HepG2 (cell line): ENCODE results near the gene OR10V1. TPM values are rescaled to one million over a fixed set of nuclear protein-coding genes. Genes with fewer than 3 reads are reported as not detected.
A peak's percentile ranks its signal among the peaks of the same experiment; 100 is the strongest.

Source experiments
- ATAC-seq: fragments of 200-7000 bp; cut with Tn5 transposase; 3 replicates; pipeline ENCODE4 v1.9.1; 2020; ENCODE audit warnings: mild to moderate bottlenecking, moderate library complexity
- BruUV-seq: library from RNA; stranded (reverse); fragments of 400-500 nt; replicated peaks from 2 replicates; lab custom pipeline; 2021; lab: Mats Ljungman, UMichigan
- CTCF ChIA-PET: fragments of 300-600 bp; formaldehyde crosslinking; extraction: SDS; loops from one replicate; lab custom pipeline; 2021; ENCODE audit warnings: low total read pairs, inconsistent platforms, low intra/inter-chr PET ratio; lab: Yijun Ruan, JAX
- POLR2A ChIA-PET: fragments of 350-600 bp; sonication (Branson Sonifier 250); formaldehyde crosslinking; loops from one replicate; lab custom pipeline; 2020; ENCODE audit warnings: antibody characterized with exemption, inconsistent platforms; lab: Yijun Ruan, JAX
- DNase-seq: peaks from one replicate; pipeline ENCODE4 v3.0.0-alpha.2; 2015; ENCODE audit warnings: low spot score
- FAIRE-seq: peaks from 3 replicates; lab custom pipeline; 2011; peaks lifted over from hg19 to GRCh38; lab: Jason Lieb, UNC
- H2AFZ ChIP-seq: one replicate; pipeline ENCODE4 v1.6.1; 2011; ENCODE audit warnings: low read length, inconsistent platforms
- H3K27ac ChIP-seq: fragments of 300-600 bp; 3 replicates; pipeline ENCODE4 v1.8.0; 2011; ENCODE audit warnings: mixed run types, mild to moderate bottlenecking, mixed read lengths, low read length, inconsistent platforms; ENCODE audit not compliant: insufficient read depth; ENCODE audit errors: extremely low read length
- H3K27me3 ChIP-seq, 2 experiments: fragments of 200-600 bp in 1 of 2; 2 replicates in 1 of 2; 3 replicates in 1 of 2; pipeline versions ENCODE4 v1.6.0 to v1.8.0; 2011; ENCODE audit warnings: low read length in 2 of 2, mild to moderate bottlenecking in 2 of 2, moderate library complexity in 2 of 2, inconsistent platforms in 1 of 2; ENCODE audit not compliant: insufficient read depth in 2 of 2, control insufficient read depth in 1 of 2
- H3K36me3 ChIP-seq, 2 experiments: fragments of 200-600 bp in 1 of 2; replicated peaks in 1 of 2; 2 replicates in 1 of 2; 3 replicates in 1 of 2; pipeline versions ENCODE4 v1.5.1 to v1.8.0; 2011; ENCODE audit warnings: low read length in 2 of 2, inconsistent platforms in 1 of 2; ENCODE audit not compliant: insufficient read depth in 2 of 2, control insufficient read depth in 1 of 2
- H3K4me1 ChIP-seq: 2 replicates; pipeline ENCODE4 v1.5.1; 2012; ENCODE audit warnings: low read length, inconsistent platforms; ENCODE audit not compliant: insufficient read depth
- H3K4me2 ChIP-seq: 2 replicates; pipeline ENCODE4 v1.6.0; 2011; ENCODE audit warnings: low read depth, low read length, inconsistent platforms
- H3K4me3 ChIP-seq, 3 experiments: fragments of 200-600 bp in 1 of 3; sonication (generic), shearing (Covaris generic) in 1 of 3; replicated peaks in 1 of 3; 2 replicates each; pipeline ENCODE4 v1.5.1; 2011 to 2016; ENCODE audit warnings: low read length in 3 of 3, inconsistent platforms in 2 of 3, low read depth in 2 of 3, mild to moderate bottlenecking in 2 of 3, control low read depth in 1 of 3, mixed read lengths in 1 of 3; ENCODE audit not compliant: insufficient read depth in 1 of 3
- H3K79me2 ChIP-seq: one replicate; pipeline ENCODE4 v1.6.1; 2011; ENCODE audit warnings: low read length, inconsistent platforms; ENCODE audit not compliant: insufficient read depth
- H3K9ac ChIP-seq: 2 replicates; pipeline ENCODE4 v1.6.0; 2011; ENCODE audit warnings: mild to moderate bottlenecking, low read depth, low read length, inconsistent platforms; ENCODE audit not compliant: insufficient read depth
- H3K9me3 ChIP-seq: 2 replicates; pipeline ENCODE4 v1.5.1; 2012; ENCODE audit warnings: mild to moderate bottlenecking, low read length
- H4K20me1 ChIP-seq: 2 replicates; pipeline ENCODE4 v1.6.0; 2011; ENCODE audit warnings: inconsistent platforms, mild to moderate bottlenecking, low read length, moderate library complexity; ENCODE audit not compliant: insufficient read depth
- FOSL2 ChIP-seq: sonication (generic); formaldehyde crosslinking; IDR thresholded peaks from 2 replicates; pipeline ENCODE4 v1.4.0; 2020; ENCODE audit warnings: missing genetic modification reagents
- NFE2 ChIP-seq: sonication (generic); formaldehyde crosslinking; IDR thresholded peaks from 2 replicates; pipeline ENCODE4 v1.4.0; 2020; ENCODE audit warnings: missing genetic modification reagents
- PRDM15 ChIP-seq: sonication (generic); formaldehyde crosslinking; IDR thresholded peaks from 2 replicates; pipeline ENCODE4 v1.4.0; 2020; ENCODE audit warnings: missing genetic modification reagents
- ZNF841 ChIP-seq: sonication (generic); formaldehyde crosslinking; IDR thresholded peaks from 2 replicates; pipeline ENCODE4 v1.8.1; 2023; ENCODE audit warnings: missing genetic modification reagents, borderline replicate concordance
- ZNF891 ChIP-seq: sonication (generic); formaldehyde crosslinking; IDR thresholded peaks from 2 replicates; pipeline ENCODE4 v1.5.0; 2020; ENCODE audit warnings: mild to moderate bottlenecking, missing genetic modification reagents
- WGBS: methylation state at CpG from one replicate; pipeline ENCODE4 v1.1.6; 2017; ENCODE audit warnings: low lambda C conversion rate; 5-methylcytosine and 5-hydroxymethylcytosine counted together
- in situ Hi-C: cut with HindIII; loops from 2 replicates; pipeline ENCODE4 v1.10.0; 2017; ENCODE audit warnings: low pct_unique_long_range_greater_than_20kb; ENCODE audit not compliant: extremely low pct_ligation_motif_present
- intact Hi-C: fragments of 100-400 bp; cut with micrococcal nuclease; formaldehyde crosslinking; loops from one replicate; pipeline ENCODE4 v1.10.0; 2022; ENCODE audit not compliant: unreplicated experiment
- polyA plus RNA-seq, 8 experiments: library from polyadenylated mRNA; depleted of rRNA in 3 of 8; stranded (reverse) in 7 of 8; unstranded in 1 of 8; fragments of >200 nt; fragmentation: Illumina TruSeq in 4 of 8; extraction: Trizol in 4 of 8; gene quantifications; 2 replicates each; pipeline versions ENCODE4 v1.2.1 to v1.2.3, GENCODE V29; 2011 to 2016; ENCODE audit warnings: low read depth in 4 of 8, missing spikeins in 1 of 8, mixed read lengths in 1 of 8; ENCODE audit not compliant: insufficient read depth in 1 of 8
- total RNA-seq, 5 experiments: library from RNA; depleted of rRNA; stranded (reverse); fragments of >200 nt; fragmentation: Illumina TruSeq; extraction: Trizol; gene quantifications; 2 replicates each; pipeline ENCODE4 v1.2.3, GENCODE V29; 2016; ENCODE audit warnings: low read depth in 1 of 5

Gene OR10V1
- total and polyA plus RNA-seq, 2 of the 13 experiments (the other 11 are each of a cell fraction or from before 2014, with no cell fraction given) = not detected

GRCh38 chr11:59756845-59757244, 43.2 kb upstream of the OR10V1 start:
- ATAC-seq = no peak
- POLR2A ChIA-PET = interaction anchor here (3.3 to 4.1 kb wide), 2 partner anchors 20 to 53 kb away, joined by 22 to 28 read pairs; partner anchors contain the start of gene MRPL16
- H3K4me2 ChIP-seq = peak overlapping the region; percentile 98
- no peaks in the 10 kb centered on the region for H3K9me3 ChIP-seq
- WGBS = 79% methylated on average over 4 of the region's 4 CpGs
- no peak overlapping the region for H2AFZ ChIP-seq
- H3K36me3 ChIP-seq = no peaks in the 10 kb centered on the region; a peak in 1 of 5 replicates
- DNase-seq = no peak
- no peak for FAIRE-seq
- intact Hi-C loops (no loop called here), in situ Hi-C loops (loop anchor here (5.0 kb wide), 1 partner anchor 45 kb away; no protein-coding TSS in a partner anchor)
- peaks cover 9% of the 10 kb centered on the region for H3K79me2 ChIP-seq
- TF ChIP-seq ZNF891 (CRISPR knock-in tag) = no peak
- TF ChIP-seq FOSL2 = 0 out of 2 replicates have a peak, but pooled peaks have one; percentile 23
- TF ChIP-seq NFE2 (CRISPR knock-in tag) = peak; percentile 49; the same call in 1 of the 2 replicates
- no peak overlapping the region for H3K4me3 ChIP-seq
- no TSS peak for BruUV-seq
- H3K9ac ChIP-seq = peak overlapping the region; percentile 18; the same call in 1 of the 2 replicates
- H3K27ac ChIP-seq = no peak overlapping the region
- no peaks in the 10 kb centered on the region; a peak in 1 of 5 replicates for H3K27me3 ChIP-seq
- peaks cover 37% of the 10 kb centered on the region for H3K4me1 ChIP-seq
- CTCF ChIA-PET = no interaction called here
- H4K20me1 ChIP-seq = no peaks in the 10 kb centered on the region

- Histone ChIP-seq H3K4me2 (peak overlapping the region; percentile 98), H3K36me3 (no peaks in the 10 kb centered on the region; a peak in 1 of 5 replicates)
- TF ChIP-seq PRDM15 (CRISPR knock-in tag) (peak; percentile 40; the same call in 1 of the 2 replicates), ZNF841 (CRISPR knock-in tag) (no peak)
- TF ChIP-seq, all 625 proteins: peak for 1
- Histone ChIP-seq H3K9ac (peak overlapping the region; percentile 79), H3K9me3 (no peaks in the 10 kb centered on the region), H3K4me3 (peak overlapping the region in 2 of 3 experiments; percentile 87 to 93; a peak in 3 of 6 replicates), H2AFZ (no peak overlapping the region), H3K27ac (no peak overlapping the region), H4K20me1 (no peaks in the 10 kb centered on the region), H3K27me3 (no peaks in the 10 kb centered on the region; a peak in 1 of 5 replicates), H3K79me2 (peaks cover 9% of the 10 kb centered on the region), H3K4me1 (peaks cover 37% of the 10 kb centered on the region)
- WGBS = 73% methylated on average over 3 of the region's 3 CpGs
- TSS peak; percentile 54 for BruUV-seq
- in situ Hi-C loops = loop anchor here (5.0 kb wide), 1 partner anchor 46 kb away; no protein-coding TSS in a partner anchor
- CTCF ChIA-PET = no interaction called here
- no peak for DNase-seq
- FAIRE-seq = no peak
- POLR2A ChIA-PET = interaction anchor here (0.8 to 4.1 kb wide), 5 partner anchors 8 to 88 kb away, joined by 3 to 28 read pairs (median 7); partner anchors contain the start of genes MRPL16 and PATL1
- no peak for ATAC-seq
- intact Hi-C loops = no loop called here
These were observed 42.9 kb upstream of the OR10V1 start for GRCh38 chr11:59756558-59756840.
